ENCODE data around the gene ATP5IF1.

DNA sequence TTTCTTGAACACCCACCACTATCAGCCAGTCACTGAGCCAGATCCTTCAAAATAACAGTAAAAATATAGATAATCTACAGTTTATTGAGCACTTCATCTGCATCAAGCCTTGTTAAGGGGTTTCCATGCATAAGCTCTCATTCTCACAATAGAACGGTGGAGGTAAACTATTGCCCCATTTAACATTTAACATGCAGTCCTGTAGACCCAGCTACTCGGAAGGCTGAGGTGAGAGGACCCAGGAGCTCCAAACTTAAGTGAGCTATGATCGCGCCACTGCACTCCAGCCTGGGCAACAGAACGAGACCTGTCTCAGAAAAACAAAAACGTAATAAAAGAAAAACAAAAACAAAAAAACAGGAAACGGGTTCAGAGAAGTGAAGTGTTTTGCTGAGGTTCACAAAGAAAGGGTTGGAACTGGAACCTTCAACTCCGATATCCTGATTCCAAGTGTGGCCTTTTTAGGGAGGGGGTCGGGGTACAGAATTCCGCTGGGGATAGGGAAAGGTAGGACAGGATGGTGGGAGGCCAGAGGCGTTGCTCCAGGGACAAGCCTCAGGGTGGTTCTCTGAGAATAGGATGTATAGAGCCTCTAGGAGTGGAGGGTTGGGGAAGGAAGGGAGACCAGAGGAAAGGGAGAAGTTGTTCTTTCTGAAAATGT is 11.8 kb downstream of the ATP5IF1 start:
- TF ChIP-seq POLR2A (IDR thresholded peaks at IDR 0.05) = no peak
- TF ChIP-seq, protein P1, sequence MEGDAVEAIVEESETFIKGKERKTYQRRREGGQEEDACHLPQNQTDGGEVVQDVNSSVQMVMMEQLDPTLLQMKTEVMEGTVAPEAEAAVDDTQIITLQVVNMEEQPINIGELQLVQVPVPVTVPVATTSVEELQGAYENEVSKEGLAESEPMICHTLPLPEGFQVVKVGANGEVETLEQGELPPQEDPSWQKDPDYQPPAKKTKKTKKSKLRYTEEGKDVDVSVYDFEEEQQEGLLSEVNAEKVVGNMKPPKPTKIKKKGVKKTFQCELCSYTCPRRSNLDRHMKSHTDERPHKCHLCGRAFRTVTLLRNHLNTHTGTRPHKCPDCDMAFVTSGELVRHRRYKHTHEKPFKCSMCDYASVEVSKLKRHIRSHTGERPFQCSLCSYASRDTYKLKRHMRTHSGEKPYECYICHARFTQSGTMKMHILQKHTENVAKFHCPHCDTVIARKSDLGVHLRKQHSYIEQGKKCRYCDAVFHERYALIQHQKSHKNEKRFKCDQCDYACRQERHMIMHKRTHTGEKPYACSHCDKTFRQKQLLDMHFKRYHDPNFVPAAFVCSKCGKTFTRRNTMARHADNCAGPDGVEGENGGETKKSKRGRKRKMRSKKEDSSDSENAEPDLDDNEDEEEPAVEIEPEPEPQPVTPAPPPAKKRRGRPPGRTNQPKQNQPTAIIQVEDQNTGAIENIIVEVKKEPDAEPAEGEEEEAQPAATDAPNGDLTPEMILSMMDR (IDR thresholded peaks at IDR 0.05) = no peak
